SHP77 (cell line): ENCODE measurements around the gene TNKS2.
A peak's percentile ranks its signal among the peaks of the same experiment; 100 is the strongest.
"Not testable (repeated sequence)": the region's sequence is repeated elsewhere in the genome, so short reads cannot be mapped to it uniquely, and the experiment has no call there.

Source experiments
- DNase-seq, 2 experiments: peaks; one replicate each; lab custom pipeline; 2025; lab: John Stamatoyannopoulos, UW

TNKS2 gene

GRCh38 chr10:91865562-91866081, 67.4 kb downstream of the TNKS2 start:
- DNase-seq: no peak

GRCh38 chr10:91875156-91875555, 76.9 kb downstream of the TNKS2 start:
- DNase-seq: no peak

- no peak for DNase-seq
These were observed 77.6 kb downstream of the TNKS2 start for GRCh38 chr10:91875779-91876178.

- DNase-seq: no peak
These were observed 81.4 kb downstream of the TNKS2 start for GRCh38 chr10:91879515-91880170.

- DNase-seq: no peak
These were observed 82.1 kb downstream of the TNKS2 start for GRCh38 chr10:91880310-91880709.

GRCh38 chr10:91883549-91884444, 85.6 kb downstream of the TNKS2 start:
- peak in 1 of 2 experiments; percentile 3 for DNase-seq

- DNase-seq: no peak
These were observed 86.3 kb downstream of the TNKS2 start for GRCh38 chr10:91884536-91884935.

GRCh38 chr10:91885362-91886079, 87.3 kb downstream of the TNKS2 start:
- DNase-seq: no peak

GRCh38 chr10:91886954-91887271, 88.7 kb downstream of the TNKS2 start:
- DNase-seq: no peak

- DNase-seq: no peak
These were observed 89.2 kb downstream of the TNKS2 start for GRCh38 chr10:91887272-91888076.

GRCh38 chr10:91891125-91892001, 93.1 kb downstream of the TNKS2 start:
- no peak for DNase-seq

GRCh38 chr10:91893051-91893450, 94.8 kb downstream of the TNKS2 start:
- DNase-seq: no peak

GRCh38 chr10:91894261-91894685, 96.0 kb downstream of the TNKS2 start:
- not testable (repeated sequence) for DNase-seq

- DNase-seq: no peak
These were observed 98.1 kb downstream of the TNKS2 start for GRCh38 chr10:91896212-91896756.

GRCh38 chr10:91897421-91897820, 99.2 kb downstream of the TNKS2 start:
- DNase-seq: no peak

- DNase-seq: no peak
These were observed 103.8 kb downstream of the TNKS2 start for GRCh38 chr10:91901784-91902677.

GRCh38 chr10:91907033-91907594, 108.9 kb downstream of the TNKS2 start:
- no peak for DNase-seq

GRCh38 chr10:91907914-91908336, 109.7 kb downstream of the TNKS2 start:
- DNase-seq: no peak
